Chondrocyte (in vitro differentiated cells): Measurements from ENCODE around the gene CPN2. TPM values are rescaled to one million over a fixed set of nuclear protein-coding genes. Genes with fewer than 3 reads are reported as not detected.

Experiments
- DNase-seq: peaks from one replicate; pipeline ENCODE4 v3.0.0; 2021; ENCODE audit warnings: mixed read lengths, low spot score
- H3K27ac Mint-ChIP-seq: one replicate; pipeline ENCODE4 v1.8.0; 2021; ENCODE audit warnings: mild to moderate bottlenecking, moderate library complexity, mixed read lengths; ENCODE audit not compliant: unreplicated experiment
- H3K27me3 Mint-ChIP-seq: 2 replicates; pipeline ENCODE4 v1.8.0; 2021; ENCODE audit warnings: low read depth, mixed read lengths
- H3K36me3 Mint-ChIP-seq: 2 replicates; pipeline ENCODE4 v1.8.0; 2021; ENCODE audit warnings: low read depth, mixed read lengths
- H3K4me1 Mint-ChIP-seq: 2 replicates; pipeline ENCODE4 v1.8.0; 2021; ENCODE audit warnings: low read depth, mild to moderate bottlenecking, mixed read lengths
- H3K4me3 Mint-ChIP-seq: one replicate; pipeline ENCODE4 v1.8.0; 2021; ENCODE audit warnings: mild to moderate bottlenecking, moderate library complexity, mixed read lengths; ENCODE audit not compliant: unreplicated experiment
- H3K9me3 Mint-ChIP-seq: 2 replicates; pipeline ENCODE4 v1.8.0; 2021; ENCODE audit warnings: low read depth, mixed read lengths
- total RNA-seq: library from RNA; stranded (reverse); gene quantifications from 3 replicates; pipeline ENCODE4 v1.2.1, GENCODE V29; 2021
- TF ChIP-seq, protein P1 (sequence below): fragments of 200-600 bp; sonication (generic); IDR thresholded peaks from 2 replicates; pipeline ENCODE4 v1.5.0; 2021; ENCODE audit warnings: antibody characterized with exemption, mild to moderate bottlenecking, moderate library complexity

CPN2 gene
- total RNA-seq, 1 donor from 2014 or later: not detected

- H3K4me1 Mint-ChIP-seq: peaks cover 6% of the 10 kb centered on the region
- H3K4me3 Mint-ChIP-seq: no peak overlapping the region
- TF ChIP-seq, protein P1, sequence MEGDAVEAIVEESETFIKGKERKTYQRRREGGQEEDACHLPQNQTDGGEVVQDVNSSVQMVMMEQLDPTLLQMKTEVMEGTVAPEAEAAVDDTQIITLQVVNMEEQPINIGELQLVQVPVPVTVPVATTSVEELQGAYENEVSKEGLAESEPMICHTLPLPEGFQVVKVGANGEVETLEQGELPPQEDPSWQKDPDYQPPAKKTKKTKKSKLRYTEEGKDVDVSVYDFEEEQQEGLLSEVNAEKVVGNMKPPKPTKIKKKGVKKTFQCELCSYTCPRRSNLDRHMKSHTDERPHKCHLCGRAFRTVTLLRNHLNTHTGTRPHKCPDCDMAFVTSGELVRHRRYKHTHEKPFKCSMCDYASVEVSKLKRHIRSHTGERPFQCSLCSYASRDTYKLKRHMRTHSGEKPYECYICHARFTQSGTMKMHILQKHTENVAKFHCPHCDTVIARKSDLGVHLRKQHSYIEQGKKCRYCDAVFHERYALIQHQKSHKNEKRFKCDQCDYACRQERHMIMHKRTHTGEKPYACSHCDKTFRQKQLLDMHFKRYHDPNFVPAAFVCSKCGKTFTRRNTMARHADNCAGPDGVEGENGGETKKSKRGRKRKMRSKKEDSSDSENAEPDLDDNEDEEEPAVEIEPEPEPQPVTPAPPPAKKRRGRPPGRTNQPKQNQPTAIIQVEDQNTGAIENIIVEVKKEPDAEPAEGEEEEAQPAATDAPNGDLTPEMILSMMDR: no peak
- H3K27me3 Mint-ChIP-seq: peaks cover 17% of the 10 kb centered on the region
- H3K27ac Mint-ChIP-seq: no peak overlapping the region
- peaks cover 2% of the 10 kb centered on the region for H3K36me3 Mint-ChIP-seq
- DNase-seq: no peak
- H3K9me3 Mint-ChIP-seq: peaks cover 7% of the 10 kb centered on the region
These were observed 57.5 kb downstream of the CPN2 start for GRCh38 chr3:194293546-194294198.

- H3K27ac Mint-ChIP-seq: no peak overlapping the region
- peaks cover 2% of the 10 kb centered on the region for H3K36me3 Mint-ChIP-seq
- H3K4me1 Mint-ChIP-seq: peaks cover 6% of the 10 kb centered on the region
- H3K9me3 Mint-ChIP-seq: peaks cover 7% of the 10 kb centered on the region
- no peak overlapping the region for H3K4me3 Mint-ChIP-seq
- peaks cover 24% of the 10 kb centered on the region for H3K27me3 Mint-ChIP-seq
- TF ChIP-seq, protein P1: no peak
- peak; percentile 21 for DNase-seq
These were observed 58.8 kb downstream of the CPN2 start for GRCh38 chr3:194292331-194292730.

Other genes starting within 250 kb of the CPN2 start
- gene HES1, start 215.2 kb downstream of the CPN2 start, total RNA-seq: 30.4 to 36.7 TPM (median 31.2 TPM) in 3 replicates
- 0.18 to 1.7 TPM (median 0.22 TPM) in 3 replicates for gene LRRC15, start 18.4 kb upstream of the CPN2 start, total RNA-seq
- gene GP5, start 47.9 kb upstream of the CPN2 start, total RNA-seq: 0.28 TPM in 1 of 3 replicates, not detected in the others
- gene ATP13A3, start 135.7 kb upstream of the CPN2 start, total RNA-seq: 65.7 to 92.4 TPM (median 87.7 TPM) in 3 replicates